ENCODE data around the gene RNF151. TPM values are rescaled to one million over a fixed set of nuclear protein-coding genes. Genes with fewer than 3 reads are reported as not detected.

Gene RNF151
- total and polyA plus RNA-seq, 2 donors (not counting 1 experiment from before 2014, with no cell fraction given) = 0.13 to 0.76 TPM

GRCh38 chr16:1965396-1966001 lies 1.2 kb upstream of the RNF151 start:
- no peaks in the 10 kb centered on the region for H3K27me3 Mint-ChIP-seq
- H3K27ac ChIP-seq (ENCODE audit: low read length in 2 of 2) = peak overlapping the region; percentile 83 to 100
- H3K27ac Mint-ChIP-seq = peak overlapping the region; percentile 97
- no peaks in the 10 kb centered on the region for H3K9me3 ChIP-seq (ENCODE audit: control extremely low read depth in 1 of 3, control insufficient read depth in 2 of 3, insufficient read depth in 1 of 3, low read length in 2 of 3)
- H3K79me2 ChIP-seq (ENCODE audit: control insufficient read depth, insufficient read depth, low read length) = peaks cover 20% of the 10 kb centered on the region
- intact Hi-C loops (cut with micrococcal nuclease) = loop anchor here (2.0 kb wide), 4 partner anchors 25 to 189 kb away; partner anchors contain the start of genes TRAF7 and ZNF598
- peak overlapping the region; percentile 48 to 94 (median 76) for H3K4me3 ChIP-seq (ENCODE audit: control extremely low read depth in 1 of 5, extremely low read depth in 1 of 5, insufficient read depth in 1 of 5, low read depth in 2 of 5, low read length in 4 of 5)
- no peak for TF ChIP-seq EZH2 (IDR thresholded peaks at IDR 0.05; ENCODE audit: borderline replicate concordance, insufficient read depth, low read depth, low read length, poor library complexity, severe bottlenecking)
- H4K20me1 ChIP-seq (ENCODE audit: control insufficient read depth, insufficient read depth, low read length, poor library complexity, severe bottlenecking) = peaks cover 23% of the 10 kb centered on the region
- DNase-seq (no peak), ATAC-seq (ENCODE audit: low read depth) (no peak)
- peaks cover 22 to 41% of the 10 kb centered on the region in 2 donors for H3K4me1 ChIP-seq (ENCODE audit: control insufficient read depth in 2 of 2, insufficient read depth in 2 of 2, low read length in 2 of 2)
- POLR2A ChIA-PET = interaction anchor here (0.5 to 2.9 kb wide), 14 partner anchors 8 to 637 kb away, joined by 3 to 36 read pairs (median 4); partner anchors contain the start of genes GFER, MSRB1, PKD1 and TRAF7
- 21% methylated on average over 23 of the region's 24 CpGs for WGBS (ENCODE audit: insufficient coverage)
- H2AFZ ChIP-seq (ENCODE audit: insufficient read depth, low read depth, low read length, poor library complexity, severe bottlenecking) = peak overlapping the region; percentile 50
- CTCF ChIA-PET = interaction anchor here (1.0 to 2.0 kb wide), 2 partner anchors 22 to 26 kb away, joined by 3 to 6 read pairs; partner anchors contain the start of gene MSRB1
- H3K27me3 ChIP-seq (replicated peaks in 1 of 4; ENCODE audit: control extremely low read depth in 1 of 4, control insufficient read depth in 3 of 4, insufficient read depth in 4 of 4, low read length in 3 of 4) = no peaks in the 10 kb centered on the region
- peak overlapping the region; percentile 94 for H3K4me3 Mint-ChIP-seq
- H3K4me1 Mint-ChIP-seq = peaks cover 34% of the 10 kb centered on the region
- H3K36me3 ChIP-seq (replicated peaks in 1 of 2; ENCODE audit: control extremely low read depth in 1 of 2, control insufficient read depth in 1 of 2, extremely low read depth in 1 of 2, insufficient read depth in 2 of 2, low read length in 1 of 2) = peaks cover 0 to 29% of the 10 kb centered on the region in 2 experiments
- peak overlapping the region; percentile 98 for H3K9ac ChIP-seq (ENCODE audit: low read length)
- peak overlapping the region; percentile 90 for H3K4me2 ChIP-seq (replicated peaks; ENCODE audit: low read depth, low read length, poor library complexity, severe bottlenecking)
- no peaks in the 10 kb centered on the region for H3K9me3 Mint-ChIP-seq (ENCODE audit: insufficient read depth)

DNA sequence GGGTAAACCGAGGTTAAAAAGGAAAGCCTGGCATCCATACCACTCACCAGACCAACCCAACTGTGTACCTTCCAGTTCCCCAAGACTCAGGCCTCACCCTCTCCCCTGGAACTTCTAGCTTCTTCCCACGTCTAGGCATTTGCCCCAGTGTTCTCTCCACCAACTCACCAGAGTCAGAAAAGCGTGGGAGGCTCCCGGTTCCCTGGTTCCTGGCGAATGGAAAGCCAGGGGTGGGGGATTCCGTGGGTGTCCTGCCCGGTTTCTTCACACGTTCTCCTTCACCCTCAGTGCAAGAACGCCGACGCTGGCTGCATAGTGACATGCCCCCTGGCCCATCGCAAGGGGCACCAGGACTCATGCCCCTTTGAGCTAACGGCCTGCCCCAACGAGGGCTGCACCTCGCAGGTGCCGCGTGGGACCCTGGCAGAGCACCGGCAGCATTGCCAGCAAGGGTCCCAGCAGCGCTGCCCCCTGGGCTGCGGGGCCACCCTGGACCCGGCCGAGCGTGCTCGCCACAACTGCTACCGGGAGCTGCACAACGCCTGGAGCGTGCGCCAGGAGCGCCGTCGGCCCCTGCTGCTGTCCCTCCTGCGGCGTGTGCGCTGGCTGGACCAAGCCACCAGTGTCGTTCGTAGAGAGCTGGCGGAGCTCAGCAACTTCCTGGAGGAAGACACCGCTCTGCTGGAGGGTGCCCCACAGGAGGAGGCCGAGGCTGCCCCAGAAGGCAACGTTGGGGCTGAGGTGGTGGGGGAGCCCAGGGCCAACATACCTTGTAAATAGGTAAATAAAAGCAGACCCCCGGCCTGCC lies 1.7 kb downstream of the RNF151 start:
- TF ChIP-seq, protein P1, sequence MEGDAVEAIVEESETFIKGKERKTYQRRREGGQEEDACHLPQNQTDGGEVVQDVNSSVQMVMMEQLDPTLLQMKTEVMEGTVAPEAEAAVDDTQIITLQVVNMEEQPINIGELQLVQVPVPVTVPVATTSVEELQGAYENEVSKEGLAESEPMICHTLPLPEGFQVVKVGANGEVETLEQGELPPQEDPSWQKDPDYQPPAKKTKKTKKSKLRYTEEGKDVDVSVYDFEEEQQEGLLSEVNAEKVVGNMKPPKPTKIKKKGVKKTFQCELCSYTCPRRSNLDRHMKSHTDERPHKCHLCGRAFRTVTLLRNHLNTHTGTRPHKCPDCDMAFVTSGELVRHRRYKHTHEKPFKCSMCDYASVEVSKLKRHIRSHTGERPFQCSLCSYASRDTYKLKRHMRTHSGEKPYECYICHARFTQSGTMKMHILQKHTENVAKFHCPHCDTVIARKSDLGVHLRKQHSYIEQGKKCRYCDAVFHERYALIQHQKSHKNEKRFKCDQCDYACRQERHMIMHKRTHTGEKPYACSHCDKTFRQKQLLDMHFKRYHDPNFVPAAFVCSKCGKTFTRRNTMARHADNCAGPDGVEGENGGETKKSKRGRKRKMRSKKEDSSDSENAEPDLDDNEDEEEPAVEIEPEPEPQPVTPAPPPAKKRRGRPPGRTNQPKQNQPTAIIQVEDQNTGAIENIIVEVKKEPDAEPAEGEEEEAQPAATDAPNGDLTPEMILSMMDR (IDR thresholded peaks at IDR 0.05) = no peak
- no peak for TF ChIP-seq EZH2 (IDR thresholded peaks at IDR 0.05; ENCODE audit: borderline replicate concordance, insufficient read depth, low read depth, low read length, poor library complexity, severe bottlenecking)
- POLR2A ChIA-PET = interaction anchor here (1.3 kb wide), 1 partner anchor 23 kb away, joined by 4 read pairs; no protein-coding TSS in a partner anchor
- Histone ChIP-seq H3K4me3 (ENCODE audit: control extremely low read depth in 1 of 5, extremely low read depth in 1 of 5, insufficient read depth in 1 of 5, low read depth in 2 of 5, low read length in 4 of 5) (no peak overlapping the region), H2AFZ (ENCODE audit: insufficient read depth, low read depth, low read length, poor library complexity, severe bottlenecking) (no peak overlapping the region), H3K27ac (ENCODE audit: low read length in 2 of 2) (no peak overlapping the region), H3K4me2 (replicated peaks; ENCODE audit: low read depth, low read length, poor library complexity, severe bottlenecking) (no peak overlapping the region), H3K9ac (ENCODE audit: low read length) (no peak overlapping the region), H3K27me3 (replicated peaks in 1 of 4; ENCODE audit: control extremely low read depth in 1 of 4, control insufficient read depth in 3 of 4, insufficient read depth in 4 of 4, low read length in 3 of 4) (no peaks in the 10 kb centered on the region), H4K20me1 (ENCODE audit: control insufficient read depth, insufficient read depth, low read length, poor library complexity, severe bottlenecking) (peaks cover 22% of the 10 kb centered on the region), H3K79me2 (ENCODE audit: control insufficient read depth, insufficient read depth, low read length) (peaks cover 39% of the 10 kb centered on the region), H3K4me1 (ENCODE audit: control insufficient read depth in 2 of 2, insufficient read depth in 2 of 2, low read length in 2 of 2) (peaks cover 23 to 38% of the 10 kb centered on the region in 2 donors), H3K36me3 (replicated peaks in 1 of 2; ENCODE audit: control extremely low read depth in 1 of 2, control insufficient read depth in 1 of 2, extremely low read depth in 1 of 2, insufficient read depth in 2 of 2, low read length in 1 of 2) (peaks cover 0 to 4% of the 10 kb centered on the region in 2 experiments), H3K9me3 (ENCODE audit: control extremely low read depth in 1 of 3, control insufficient read depth in 2 of 3, insufficient read depth in 1 of 3, low read length in 2 of 3) (no peaks in the 10 kb centered on the region)
- Mint-ChIP-seq H3K4me3 (no peak overlapping the region), H3K27me3 (no peaks in the 10 kb centered on the region), H3K27ac (no peak overlapping the region), H3K9me3 (ENCODE audit: insufficient read depth) (no peaks in the 10 kb centered on the region), H3K4me1 (peaks cover 37% of the 10 kb centered on the region)
- no peak for DNase-seq
- CTCF ChIA-PET = interaction anchor here (1.1 kb wide), 1 partner anchor 172 kb away, joined by 4 read pairs; no protein-coding TSS in a partner anchor
- intact Hi-C loops (cut with micrococcal nuclease) = no loop called here
- WGBS (ENCODE audit: insufficient coverage) = 97% methylated on average over 38 of the region's 41 CpGs
- no peak for ATAC-seq (ENCODE audit: low read depth)

Measured in B cell (primary cell).